Type B pancreatic cell (in vitro differentiated cells): ENCODE results near the gene KIF15. TPM values are rescaled to one million over a fixed set of nuclear protein-coding genes. Genes with fewer than 3 reads are reported as not detected.
A peak's percentile ranks its signal among the peaks of the same experiment; 100 is the strongest.

Experiments used
- DNase-seq: peaks from one replicate; pipeline ENCODE4 v3.0.0; 2021; ENCODE audit warnings: mixed read lengths; ENCODE audit not compliant: unreplicated experiment; ENCODE audit errors: extremely low spot score
- H3K27ac Mint-ChIP-seq: 2 replicates; pipeline ENCODE4 v1.8.0; 2021; ENCODE audit warnings: mild to moderate bottlenecking, mixed read lengths
- H3K27me3 Mint-ChIP-seq: 2 replicates; pipeline ENCODE4 v1.8.0; 2021; ENCODE audit warnings: mixed read lengths
- H3K36me3 Mint-ChIP-seq: 2 replicates; pipeline ENCODE4 v1.8.0; 2021; ENCODE audit warnings: mixed read lengths
- H3K4me1 Mint-ChIP-seq: one replicate; pipeline ENCODE4 v1.8.0; 2021; ENCODE audit warnings: mixed read lengths; ENCODE audit not compliant: unreplicated experiment
- H3K4me3 Mint-ChIP-seq: 2 replicates; pipeline ENCODE4 v1.8.0; 2021; ENCODE audit warnings: mild to moderate bottlenecking, mixed read lengths
- H3K9me3 Mint-ChIP-seq: 2 replicates; pipeline ENCODE4 v1.8.0; 2021; ENCODE audit warnings: mixed read lengths
- total RNA-seq: library from RNA; stranded (reverse); gene quantifications from 2 replicates; pipeline ENCODE4 v1.2.1, GENCODE V29; 2021; ENCODE audit warnings: low replicate concordance
- TF ChIP-seq, protein P1 (sequence below): fragments of 200-600 bp; sonication (generic); conservative IDR thresholded peaks from 2 replicates; pipeline ENCODE4 v1.5.0; 2021; ENCODE audit warnings: antibody characterized with exemption, mild to moderate bottlenecking

KIF15 gene
- total RNA-seq, 1 donor from 2014 or later = 24.8 TPM

- H3K36me3 Mint-ChIP-seq = peaks cover 39% of the 10 kb centered on the region
- H3K4me1 Mint-ChIP-seq = no peaks in the 10 kb centered on the region
- H3K9me3 Mint-ChIP-seq = peaks cover 20% of the 10 kb centered on the region
- H3K27me3 Mint-ChIP-seq = no peaks in the 10 kb centered on the region
- peak; percentile 80 for DNase-seq
- H3K4me3 Mint-ChIP-seq = peak within 1 kb of the TSS; percentile 93
- peak within 1 kb of the TSS; percentile 95 for H3K27ac Mint-ChIP-seq
- TF ChIP-seq, protein P1, sequence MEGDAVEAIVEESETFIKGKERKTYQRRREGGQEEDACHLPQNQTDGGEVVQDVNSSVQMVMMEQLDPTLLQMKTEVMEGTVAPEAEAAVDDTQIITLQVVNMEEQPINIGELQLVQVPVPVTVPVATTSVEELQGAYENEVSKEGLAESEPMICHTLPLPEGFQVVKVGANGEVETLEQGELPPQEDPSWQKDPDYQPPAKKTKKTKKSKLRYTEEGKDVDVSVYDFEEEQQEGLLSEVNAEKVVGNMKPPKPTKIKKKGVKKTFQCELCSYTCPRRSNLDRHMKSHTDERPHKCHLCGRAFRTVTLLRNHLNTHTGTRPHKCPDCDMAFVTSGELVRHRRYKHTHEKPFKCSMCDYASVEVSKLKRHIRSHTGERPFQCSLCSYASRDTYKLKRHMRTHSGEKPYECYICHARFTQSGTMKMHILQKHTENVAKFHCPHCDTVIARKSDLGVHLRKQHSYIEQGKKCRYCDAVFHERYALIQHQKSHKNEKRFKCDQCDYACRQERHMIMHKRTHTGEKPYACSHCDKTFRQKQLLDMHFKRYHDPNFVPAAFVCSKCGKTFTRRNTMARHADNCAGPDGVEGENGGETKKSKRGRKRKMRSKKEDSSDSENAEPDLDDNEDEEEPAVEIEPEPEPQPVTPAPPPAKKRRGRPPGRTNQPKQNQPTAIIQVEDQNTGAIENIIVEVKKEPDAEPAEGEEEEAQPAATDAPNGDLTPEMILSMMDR = no peak
Measured at GRCh38 chr3:44729384-44729910, 32.1 kb upstream of the KIF15 start, which contains the start of gene ZNF501. TSS of gene ZNF501 (plus strand) at chr3:44729635. CDS start at chr3:44734422, 4,787 bp downstream.

DNA sequence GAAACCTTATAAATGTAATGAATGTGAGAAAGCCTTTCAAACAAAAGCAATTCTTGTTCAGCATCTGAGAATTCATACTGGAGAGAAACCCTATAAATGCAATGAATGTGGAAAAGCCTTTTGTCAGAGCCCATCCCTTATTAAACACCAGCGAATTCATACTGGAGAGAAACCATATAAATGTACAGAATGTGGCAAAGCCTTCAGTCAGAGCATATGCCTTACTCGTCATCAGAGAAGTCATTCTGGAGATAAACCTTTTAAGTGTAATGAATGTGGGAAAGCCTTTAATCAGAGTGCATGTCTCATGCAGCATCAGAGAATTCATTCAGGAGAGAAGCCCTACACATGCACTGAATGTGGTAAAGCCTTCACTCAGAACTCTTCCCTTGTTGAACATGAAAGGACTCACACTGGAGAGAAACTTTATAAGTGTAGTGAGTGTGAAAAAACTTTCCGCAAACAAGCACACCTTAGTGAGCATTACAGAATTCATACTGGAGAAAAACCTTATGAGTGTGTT is 26.9 kb upstream of the KIF15 start:
- no peak overlapping the region for H3K27ac Mint-ChIP-seq
- TF ChIP-seq, protein P1 = no peak
- H3K4me1 Mint-ChIP-seq = no peaks in the 10 kb centered on the region
- H3K9me3 Mint-ChIP-seq = peaks cover 24% of the 10 kb centered on the region
- H3K27me3 Mint-ChIP-seq = no peaks in the 10 kb centered on the region
- peaks cover 50% of the 10 kb centered on the region for H3K36me3 Mint-ChIP-seq
- DNase-seq = no peak
- H3K4me3 Mint-ChIP-seq = no peak overlapping the region

GRCh38 chr3:44761101-44761423 is 532 bp upstream of the KIF15 start:
- Mint-ChIP-seq H3K4me3 (peak overlapping the region; percentile 90), H3K9me3 (no peaks in the 10 kb centered on the region), H3K4me1 (peaks cover 12% of the 10 kb centered on the region), H3K36me3 (peaks cover 44% of the 10 kb centered on the region), H3K27me3 (no peaks in the 10 kb centered on the region), H3K27ac (peak overlapping the region; percentile 89)
- TF ChIP-seq, protein P1 = no peak
- DNase-seq = no peak

DNA sequence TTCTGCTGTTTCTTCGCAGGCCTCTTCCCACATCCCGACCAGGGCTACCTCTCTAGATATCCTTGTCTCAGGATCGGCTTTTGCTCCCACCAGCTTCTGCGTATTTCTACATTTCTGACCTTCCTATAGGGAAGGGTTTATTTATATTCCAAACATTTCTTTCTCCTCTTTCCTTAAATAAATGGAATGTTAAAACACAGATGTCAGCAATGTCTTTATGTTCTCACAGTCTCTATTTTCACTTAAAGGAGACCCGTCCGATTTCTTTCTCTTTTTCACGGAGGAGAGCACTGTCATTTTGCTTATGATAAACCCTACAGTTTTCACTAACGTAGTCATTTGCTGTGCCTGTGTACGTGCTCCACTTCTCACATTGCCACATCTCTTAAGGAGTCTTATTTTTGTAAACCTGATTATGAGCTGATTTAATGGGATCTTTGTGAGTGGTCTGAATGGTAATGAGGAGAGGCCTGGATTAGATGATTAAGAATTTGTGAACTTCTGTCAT is 630 bp downstream of the KIF15 start:
- TF ChIP-seq, protein P1 = no peak
- Mint-ChIP-seq H3K4me3 (peak overlapping the region; percentile 90), H3K27ac (peak overlapping the region; percentile 89), H3K27me3 (no peaks in the 10 kb centered on the region), H3K36me3 (peaks cover 48% of the 10 kb centered on the region), H3K4me1 (peaks cover 9% of the 10 kb centered on the region), H3K9me3 (no peaks in the 10 kb centered on the region)
- DNase-seq = no peak

- Mint-ChIP-seq H3K36me3 (peaks cover 46% of the 10 kb centered on the region), H3K4me3 (peak overlapping the region; percentile 90), H3K9me3 (no peaks in the 10 kb centered on the region), H3K27ac (peak overlapping the region; percentile 89), H3K4me1 (peaks cover 5% of the 10 kb centered on the region), H3K27me3 (no peaks in the 10 kb centered on the region)
- DNase-seq = no peak
- TF ChIP-seq, protein P1 = no peak
Measured at GRCh38 chr3:44762690-44763089, 1.1 kb downstream of the KIF15 start.
